Hepatocyte (in vitro differentiated cells): ENCODE results near the gene DSC2. TPM values are rescaled to one million over a fixed set of nuclear protein-coding genes. Genes with fewer than 3 reads are reported as not detected.

Source experiments
- DNase-seq: peaks from one replicate; pipeline ENCODE4 v3.0.0-alpha.2; 2016; ENCODE audit warnings: low spot score
- H2AFZ ChIP-seq: fragments of 200-600 bp; sonication (generic); 2 replicates; pipeline ENCODE4 v1.6.0; 2016; ENCODE audit warnings: antibody characterized with exemption, mild to moderate bottlenecking
- H3K27ac ChIP-seq: fragments of 200-600 bp; sonication (generic); 2 replicates; pipeline ENCODE4 v1.5.1; 2016; ENCODE audit warnings: mild to moderate bottlenecking
- H3K27me3 ChIP-seq: fragments of 200-600 bp; sonication (generic); 2 replicates; pipeline ENCODE4 v1.6.1; 2016
- H3K36me3 ChIP-seq: fragments of 200-600 bp; sonication (generic); replicated peaks from 2 replicates; pipeline ENCODE4 v1.5.1; 2016; ENCODE audit warnings: low read depth; ENCODE audit not compliant: insufficient read depth
- H3K4me1 ChIP-seq: fragments of 200-600 bp; sonication (generic); 2 replicates; pipeline ENCODE4 v1.5.1; 2016; ENCODE audit warnings: mild to moderate bottlenecking, moderate library complexity; ENCODE audit not compliant: insufficient read depth
- H3K4me2 ChIP-seq: fragments of 200-600 bp; sonication (generic); 2 replicates; pipeline ENCODE4 v1.6.0; 2016
- H3K4me3 ChIP-seq: fragments of 200-600 bp; sonication (generic); 2 replicates; pipeline ENCODE4 v1.5.1; 2016; ENCODE audit warnings: mild to moderate bottlenecking
- H3K79me2 ChIP-seq: fragments of 200-600 bp; sonication (generic); 2 replicates; pipeline ENCODE4 v1.6.0; 2017; ENCODE audit warnings: mild to moderate bottlenecking
- H3K9me2 ChIP-seq: fragments of 200-600 bp; sonication (generic); replicated peaks from 2 replicates; pipeline ENCODE4 v1.6.0; 2017; ENCODE audit warnings: mild to moderate bottlenecking; ENCODE audit not compliant: insufficient read depth
- H3K9me3 ChIP-seq: fragments of 200-600 bp; sonication (generic); 2 replicates; pipeline ENCODE4 v1.5.1; 2016; ENCODE audit warnings: low read depth, mild to moderate bottlenecking
- H4K20me1 ChIP-seq: fragments of 200-600 bp; sonication (generic); 2 replicates; pipeline ENCODE4 v1.6.0; 2016; ENCODE audit warnings: mild to moderate bottlenecking; ENCODE audit not compliant: insufficient read depth, poor library complexity, severe bottlenecking
- EZH2 ChIP-seq: fragments of 200-600 bp; sonication (generic); IDR thresholded peaks from 2 replicates; pipeline ENCODE4 v1.6.1; 2016; ENCODE audit warnings: antibody characterized with exemption, mild to moderate bottlenecking, borderline replicate concordance
- EZH2phosphoT487 ChIP-seq: fragments of 200-600 bp; sonication (generic); IDR thresholded peaks from one replicate; pipeline ENCODE4 v1.6.1; 2018; ENCODE audit warnings: antibody characterized with exemption, mild to moderate bottlenecking, low read depth, moderate library complexity; ENCODE audit not compliant: unreplicated experiment, severe bottlenecking
- WGBS: methylation state at CpG from one replicate; pipeline ENCODE4 v1.1.6; 2016; ENCODE audit warnings: low lambda C conversion rate; ENCODE audit errors: missing lambda C conversion rate; 5-methylcytosine and 5-hydroxymethylcytosine counted together
- polyA plus RNA-seq: library from polyadenylated mRNA; unstranded; fragments of >200 nt; fragmentation: Nextera tagmentation; extraction: Ambion mirVana; gene quantifications from 2 replicates; pipeline ENCODE4 v1.2.1, GENCODE V29; 2016
- total RNA-seq: library from RNA; depleted of rRNA; stranded (reverse); fragments of >200 nt; gene quantifications from 2 replicates; pipeline ENCODE4 v1.2.3, GENCODE V29; 2014
- TF ChIP-seq, protein P1 (sequence below): fragments of 200-600 bp; sonication (generic); IDR thresholded peaks from 2 replicates; pipeline ENCODE4 v1.5.1; 2016; ENCODE audit warnings: antibody characterized with exemption, mild to moderate bottlenecking; ENCODE audit not compliant: poor library complexity

DSC2 gene
- total and polyA plus RNA-seq, 2 experiments from 2014 or later: 28.7 to 59.6 TPM

DNA sequence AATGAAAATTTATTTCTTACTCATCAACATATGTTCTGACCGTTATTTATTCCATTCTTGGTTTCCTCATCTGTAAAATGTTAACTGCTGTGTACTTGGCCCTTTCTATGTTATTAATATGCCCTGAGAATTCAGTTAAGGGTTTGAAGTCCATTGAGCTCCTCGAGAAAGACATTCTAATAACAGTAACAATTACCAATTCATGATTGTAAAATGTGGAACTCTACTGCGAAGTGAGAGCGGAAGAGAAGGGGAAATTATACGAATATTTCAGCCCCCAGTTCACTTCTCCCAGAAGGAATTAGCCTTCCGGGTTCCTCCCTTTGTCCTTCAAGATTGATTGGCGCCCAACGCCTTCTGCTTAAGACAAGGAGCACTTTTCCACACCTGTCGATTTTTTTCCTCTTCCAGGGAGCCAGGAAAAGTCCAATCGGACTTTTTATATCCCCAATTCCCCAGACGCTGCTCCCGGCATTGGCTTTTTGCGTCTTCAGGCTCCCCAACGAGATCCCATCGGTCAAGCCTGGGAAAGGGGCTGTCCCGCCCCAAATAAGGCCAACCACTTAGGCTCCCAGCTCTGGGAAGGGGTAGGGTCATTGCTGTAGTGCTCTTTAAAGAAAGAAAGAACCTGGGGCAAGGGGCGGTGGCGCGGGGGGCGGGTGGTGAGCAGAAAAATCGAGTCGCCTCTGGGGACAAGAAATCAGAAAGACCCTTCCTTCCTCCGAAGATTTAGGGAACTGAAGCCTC is 1.6 kb downstream of the DSC2 start:
- WGBS: 3% methylated on average over 17 of the region's 23 CpGs
- Histone ChIP-seq H3K27me3 (no peaks in the 10 kb centered on the region), H3K36me3 (no peaks in the 10 kb centered on the region), H3K9me2 (no peaks in the 10 kb centered on the region), H3K4me3 (peak overlapping the region; percentile 84), H3K79me2 (peaks cover 48% of the 10 kb centered on the region), H3K4me2 (peak overlapping the region; percentile 80), H3K27ac (peak overlapping the region; percentile 99), H3K9me3 (no peaks in the 10 kb centered on the region), H2AFZ (peak overlapping the region; percentile 54), H4K20me1 (no peaks in the 10 kb centered on the region), H3K4me1 (peaks cover 3% of the 10 kb centered on the region)
- peak; percentile 43 for DNase-seq
- TF ChIP-seq EZH2phosphoT487 (no peak), EZH2 (peak; percentile 27)
- TF ChIP-seq, protein P1, sequence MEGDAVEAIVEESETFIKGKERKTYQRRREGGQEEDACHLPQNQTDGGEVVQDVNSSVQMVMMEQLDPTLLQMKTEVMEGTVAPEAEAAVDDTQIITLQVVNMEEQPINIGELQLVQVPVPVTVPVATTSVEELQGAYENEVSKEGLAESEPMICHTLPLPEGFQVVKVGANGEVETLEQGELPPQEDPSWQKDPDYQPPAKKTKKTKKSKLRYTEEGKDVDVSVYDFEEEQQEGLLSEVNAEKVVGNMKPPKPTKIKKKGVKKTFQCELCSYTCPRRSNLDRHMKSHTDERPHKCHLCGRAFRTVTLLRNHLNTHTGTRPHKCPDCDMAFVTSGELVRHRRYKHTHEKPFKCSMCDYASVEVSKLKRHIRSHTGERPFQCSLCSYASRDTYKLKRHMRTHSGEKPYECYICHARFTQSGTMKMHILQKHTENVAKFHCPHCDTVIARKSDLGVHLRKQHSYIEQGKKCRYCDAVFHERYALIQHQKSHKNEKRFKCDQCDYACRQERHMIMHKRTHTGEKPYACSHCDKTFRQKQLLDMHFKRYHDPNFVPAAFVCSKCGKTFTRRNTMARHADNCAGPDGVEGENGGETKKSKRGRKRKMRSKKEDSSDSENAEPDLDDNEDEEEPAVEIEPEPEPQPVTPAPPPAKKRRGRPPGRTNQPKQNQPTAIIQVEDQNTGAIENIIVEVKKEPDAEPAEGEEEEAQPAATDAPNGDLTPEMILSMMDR: no peak

DNA sequence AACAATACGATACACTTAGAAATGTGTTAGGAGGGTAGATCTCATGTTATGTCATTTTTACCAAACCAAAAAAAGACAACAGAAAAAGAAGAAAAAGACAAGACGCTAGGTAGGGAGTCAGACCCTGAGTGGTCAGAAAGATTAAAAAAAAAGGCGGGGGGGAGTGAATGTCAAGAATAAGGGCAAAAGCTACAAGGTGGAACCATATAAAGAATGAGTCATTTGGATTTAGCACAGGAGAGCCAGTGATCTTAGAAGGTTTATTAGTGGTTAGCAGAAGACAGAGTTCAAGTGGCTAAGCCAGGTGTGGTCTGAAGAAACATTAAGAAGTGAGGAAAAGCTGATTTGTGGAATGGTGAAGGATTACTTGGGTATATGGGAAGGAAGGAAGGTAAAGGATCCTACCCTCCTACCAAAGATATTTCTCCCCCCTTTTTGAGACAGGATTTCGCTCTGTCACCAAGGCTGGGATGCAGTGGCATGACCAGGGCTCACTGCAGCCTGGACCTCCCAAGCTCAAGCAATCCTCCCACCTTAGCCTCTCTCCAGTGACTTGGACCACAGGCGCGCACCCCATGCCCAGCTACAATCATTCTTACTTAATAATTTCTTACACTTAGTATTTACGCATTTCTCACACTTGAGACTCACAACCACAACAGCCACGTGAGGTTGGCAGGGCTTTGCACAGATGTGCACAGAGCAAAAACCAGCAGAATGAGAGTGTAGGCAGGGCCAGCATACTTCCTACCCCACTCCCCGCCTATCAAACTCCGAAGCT is 2.6 kb downstream of the DSC2 start:
- Histone ChIP-seq H3K4me1 (peaks cover 3% of the 10 kb centered on the region), H3K79me2 (peaks cover 58% of the 10 kb centered on the region), H3K9me3 (no peaks in the 10 kb centered on the region), H2AFZ (no peak overlapping the region), H3K9me2 (no peaks in the 10 kb centered on the region), H4K20me1 (no peaks in the 10 kb centered on the region), H3K36me3 (no peaks in the 10 kb centered on the region), H3K27ac (peak overlapping the region; percentile 99), H3K4me3 (peak overlapping the region; percentile 84), H3K27me3 (no peaks in the 10 kb centered on the region), H3K4me2 (peak overlapping the region; percentile 80)
- TF ChIP-seq EZH2 (no peak), EZH2phosphoT487 (no peak)
- TF ChIP-seq, protein P1: no peak
- DNase-seq: peak; percentile 35
- 76% methylated on average over 10 of the region's 10 CpGs for WGBS

GRCh38 chr18:31098878-31099277 is 3.3 kb downstream of the DSC2 start:
- TF ChIP-seq EZH2phosphoT487: no peak
- TF ChIP-seq, protein P1: no peak
- TF ChIP-seq EZH2: no peak
- Histone ChIP-seq H3K9me2 (no peaks in the 10 kb centered on the region), H2AFZ (no peak overlapping the region), H4K20me1 (no peaks in the 10 kb centered on the region), H3K79me2 (peaks cover 66% of the 10 kb centered on the region), H3K9me3 (no peaks in the 10 kb centered on the region), H3K27me3 (no peaks in the 10 kb centered on the region), H3K27ac (peak overlapping the region; percentile 79), H3K4me3 (no peak overlapping the region), H3K36me3 (no peaks in the 10 kb centered on the region), H3K4me2 (peak overlapping the region; percentile 80), H3K4me1 (peaks cover 3% of the 10 kb centered on the region)
- DNase-seq: no peak
